HG03439 (cell line): ENCODE data around the gene MROH2A.

Experiments used
- ATAC-seq: cut with Tn5 transposase; IDR thresholded peaks from one replicate; pipeline ENCODE4 v1.9.1; 2021; ENCODE audit warnings: mild to moderate bottlenecking, moderate library complexity; ENCODE audit not compliant: unreplicated experiment

MROH2A gene

GRCh38 chr2:233817995-233818638 lies 40.0 kb downstream of the MROH2A start:
- ATAC-seq = no peak

- no peak for ATAC-seq
These were observed 40.8 kb downstream of the MROH2A start for GRCh38 chr2:233818639-233819621.

GRCh38 chr2:233819884-233820773 lies 42.0 kb downstream of the MROH2A start:
- ATAC-seq = no peak

GRCh38 chr2:233820774-233821105 lies 42.6 kb downstream of the MROH2A start:
- ATAC-seq = no peak

GRCh38 chr2:233821196-233821595 lies 43.1 kb downstream of the MROH2A start:
- ATAC-seq = no peak

GRCh38 chr2:233821709-233822100 lies 43.6 kb downstream of the MROH2A start:
- ATAC-seq = no peak

- ATAC-seq = no peak
These were observed 44.1 kb downstream of the MROH2A start for GRCh38 chr2:233822101-233822771.

- no peak for ATAC-seq
These were observed 44.9 kb downstream of the MROH2A start for GRCh38 chr2:233822781-233823730.

GRCh38 chr2:233823731-233824121 lies 45.6 kb downstream of the MROH2A start:
- no peak for ATAC-seq

- ATAC-seq = no peak
These were observed 46.2 kb downstream of the MROH2A start for GRCh38 chr2:233824373-233824772.

GRCh38 chr2:233828546-233829192 lies 50.5 kb downstream of the MROH2A start:
- ATAC-seq = no peak

GRCh38 chr2:233829193-233830110 lies 51.3 kb downstream of the MROH2A start:
- ATAC-seq = no peak

GRCh38 chr2:233830111-233830802 lies 52.1 kb downstream of the MROH2A start:
- ATAC-seq = no peak

GRCh38 chr2:233831011-233831721 lies 53.0 kb downstream of the MROH2A start:
- no peak for ATAC-seq

- no peak for ATAC-seq
These were observed 53.7 kb downstream of the MROH2A start for GRCh38 chr2:233831861-233832260.

- no peak for ATAC-seq
These were observed 54.3 kb downstream of the MROH2A start for GRCh38 chr2:233832414-233832813.

- no peak for ATAC-seq
These were observed 54.8 kb downstream of the MROH2A start for GRCh38 chr2:233832869-233833311.
